B cell (primary cell): ENCODE data around the gene UBXN6.

Experiments used
- CTCF ChIP-seq: fragments of 200-600 bp; IDR thresholded peaks from one replicate; pipeline ENCODE4 v1.8.0; 2022; ENCODE audit warnings: antibody characterized with exemption, mild to moderate bottlenecking
- EZH2 ChIP-seq: IDR thresholded peaks from 2 replicates; pipeline ENCODE4 v1.6.1; 2012; ENCODE audit warnings: borderline replicate concordance, low read depth, mild to moderate bottlenecking, moderate library complexity, low read length; ENCODE audit not compliant: insufficient read depth, poor library complexity, severe bottlenecking

GRCh38 chr19:4414144-4414799 lies 43.3 kb downstream of the UBXN6 start:
- TF ChIP-seq CTCF, result no peak
- TF ChIP-seq EZH2, result no peak
